ENCODE measurements around the gene TTN.

TTN gene

GRCh38 chr2:178811901-178812300, 4.7 kb upstream of the TTN start:
- no peak for DNase-seq (ENCODE audit: extremely low spot score)
- POLR2A ChIA-PET: no interaction called here

GRCh38 chr2:178811045-178811444, 3.8 kb upstream of the TTN start:
- ChIA-PET POLR2A (no interaction called here), CTCF (no interaction called here)
- no peak for DNase-seq (ENCODE audit: extremely low spot score)
- no peak for TF ChIP-seq CTBP1 (IDR thresholded peaks at IDR 0.05; ENCODE audit: borderline replicate concordance)
- TF ChIP-seq ZNF384 (IDR thresholded peaks at IDR 0.05): no peak
- TF ChIP-seq ELF4 (IDR thresholded peaks at IDR 0.05): no peak
- no peak for TF ChIP-seq FOXM1 (IDR thresholded peaks at IDR 0.05; ENCODE audit: borderline replicate concordance)
- TF ChIP-seq LEF1 (IDR thresholded peaks at IDR 0.05; ENCODE audit: borderline replicate concordance): no peak
- TF ChIP-seq ARNT (IDR thresholded peaks at IDR 0.05): no peak
- no peak for TF ChIP-seq SUZ12 (IDR thresholded peaks at IDR 0.05)
- no peak for TF ChIP-seq TARDBP (IDR thresholded peaks at IDR 0.05)
- no peak for TF ChIP-seq HDGF (IDR thresholded peaks at IDR 0.05; ENCODE audit: borderline replicate concordance)
- TF ChIP-seq L3MBTL2 (conservative IDR thresholded peaks at IDR 0.05): no peak
- TF ChIP-seq NFRKB (IDR thresholded peaks at IDR 0.05): no peak
- TF ChIP-seq FOXK2 (IDR thresholded peaks at IDR 0.05): no peak
- TF ChIP-seq FOXA1 (IDR thresholded peaks at IDR 0.05): no peak
- TF ChIP-seq BHLHE40 (IDR thresholded peaks at IDR 0.05; ENCODE audit: borderline replicate concordance): no peak
- TF ChIP-seq SP1 (IDR thresholded peaks at IDR 0.05): no peak

More at GRCh38 chr2:178811901-178812300, 4.7 kb upstream of the TTN start:
- CTCF ChIA-PET: no interaction called here
- no peak for TF ChIP-seq NFRKB (IDR thresholded peaks at IDR 0.05)
- TF ChIP-seq FOXA1 (IDR thresholded peaks at IDR 0.05): no peak

DNA sequence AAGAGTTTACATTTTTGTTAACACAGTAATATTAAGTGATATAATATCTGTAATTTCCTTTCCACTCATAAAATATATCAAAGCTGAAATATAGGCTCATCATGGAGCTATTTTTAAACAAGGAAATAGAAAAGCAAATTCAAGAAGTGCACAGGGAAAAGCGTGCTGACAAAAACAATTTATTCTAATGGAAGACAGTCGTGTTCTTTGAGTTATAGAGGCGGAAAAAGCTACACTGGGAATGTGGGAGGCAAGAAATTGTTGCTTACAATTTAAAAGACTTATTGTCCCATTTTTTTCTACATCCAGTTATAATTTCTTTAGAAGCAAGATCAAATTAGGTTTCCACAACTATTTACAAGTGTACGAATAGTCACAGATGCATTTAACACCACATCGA, 3.2 kb upstream of the TTN start:
- TF ChIP-seq FOXM1 (IDR thresholded peaks at IDR 0.05; ENCODE audit: borderline replicate concordance) (no peak), NFRKB (IDR thresholded peaks at IDR 0.05) (no peak), ZNF384 (IDR thresholded peaks at IDR 0.05) (no peak)
- POLR2A ChIA-PET: no interaction called here
- DNase-seq (ENCODE audit: extremely low spot score): no peak
- CTCF ChIA-PET: no interaction called here

- CTCF ChIA-PET: no interaction called here
These were observed 680 bp downstream of the TTN start for GRCh38 chr2:178806543-178806942.

GRCh38 chr2:178805457-178805856, 1.8 kb downstream of the TTN start:
- no peak for DNase-seq (ENCODE audit: extremely low spot score)
- POLR2A ChIA-PET: no interaction called here
- CTCF ChIA-PET: interaction anchor here (1.2 kb wide), 1 partner anchor 9 kb away, joined by 3 read pairs; no protein-coding TSS in a partner anchor
- TF ChIP-seq SP1 (IDR thresholded peaks at IDR 0.05) (no peak), LEF1 (IDR thresholded peaks at IDR 0.05; ENCODE audit: borderline replicate concordance) (no peak), BHLHE40 (IDR thresholded peaks at IDR 0.05; ENCODE audit: borderline replicate concordance) (no peak), SUZ12 (IDR thresholded peaks at IDR 0.05) (no peak), FOXK2 (IDR thresholded peaks at IDR 0.05) (no peak), FOXM1 (IDR thresholded peaks at IDR 0.05; ENCODE audit: borderline replicate concordance) (no peak), TARDBP (IDR thresholded peaks at IDR 0.05) (no peak), PKNOX1 (IDR thresholded peaks at IDR 0.05) (no peak), ZNF384 (IDR thresholded peaks at IDR 0.05) (no peak), ELF4 (IDR thresholded peaks at IDR 0.05) (no peak), HDGF (IDR thresholded peaks at IDR 0.05; ENCODE audit: borderline replicate concordance) (no peak), FOXA1 (IDR thresholded peaks at IDR 0.05) (no peak), NFRKB (IDR thresholded peaks at IDR 0.05) (no peak), L3MBTL2 (conservative IDR thresholded peaks at IDR 0.05) (no peak), ARNT (IDR thresholded peaks at IDR 0.05) (no peak), CTBP1 (IDR thresholded peaks at IDR 0.05; ENCODE audit: borderline replicate concordance) (no peak)

More at GRCh38 chr2:178806543-178806942, 680 bp downstream of the TTN start:
- TF ChIP-seq SP1 (IDR thresholded peaks at IDR 0.05) (no peak), PKNOX1 (IDR thresholded peaks at IDR 0.05) (peak; percentile 33; the same call in 1 of the 2 replicates)
- POLR2A ChIA-PET: no interaction called here
- DNase-seq (ENCODE audit: extremely low spot score): no peak

GRCh38 chr2:178804791-178805190, 2.4 kb downstream of the TTN start:
- ChIA-PET POLR2A (no interaction called here), CTCF (interaction anchor here (0.6 to 1.2 kb wide), 4 partner anchors 10 to 543 kb away, joined by 3 to 5 read pairs (median 4); no protein-coding TSS in a partner anchor)
- peak; percentile 47 for DNase-seq (ENCODE audit: extremely low spot score)
- TF ChIP-seq ARNT (IDR thresholded peaks at IDR 0.05) (no peak), BHLHE40 (IDR thresholded peaks at IDR 0.05; ENCODE audit: borderline replicate concordance) (no peak), TARDBP (IDR thresholded peaks at IDR 0.05) (no peak), NFRKB (IDR thresholded peaks at IDR 0.05) (no peak), HDGF (IDR thresholded peaks at IDR 0.05; ENCODE audit: borderline replicate concordance) (no peak), ELF4 (IDR thresholded peaks at IDR 0.05) (no peak), ZNF384 (IDR thresholded peaks at IDR 0.05) (no peak), FOXK2 (IDR thresholded peaks at IDR 0.05) (no peak), SUZ12 (IDR thresholded peaks at IDR 0.05) (no peak), FOXM1 (IDR thresholded peaks at IDR 0.05; ENCODE audit: borderline replicate concordance) (no peak), SP1 (IDR thresholded peaks at IDR 0.05) (no peak), LEF1 (IDR thresholded peaks at IDR 0.05; ENCODE audit: borderline replicate concordance) (no peak), L3MBTL2 (conservative IDR thresholded peaks at IDR 0.05) (no peak)

DNA sequence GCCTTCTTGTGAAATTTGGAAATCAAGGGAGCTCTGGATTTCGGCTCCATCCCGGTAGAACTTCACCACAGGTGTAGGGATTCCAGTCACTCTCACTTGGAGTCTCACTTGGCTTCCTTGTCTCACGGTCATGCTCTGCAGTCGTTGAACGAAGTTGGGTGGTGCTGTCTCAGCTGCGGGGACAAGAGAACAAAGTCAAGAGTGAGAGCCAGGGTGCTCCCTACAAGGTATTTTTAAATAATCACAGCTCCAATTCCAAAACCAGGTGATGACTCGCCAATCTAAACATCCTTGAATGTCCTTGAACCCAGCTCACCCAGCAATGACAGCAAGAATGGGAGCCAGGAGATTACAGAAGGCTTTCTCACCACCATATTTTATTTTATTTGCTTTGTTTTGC, 6.7 kb downstream of the TTN start:
- no peak for TF ChIP-seq NFRKB (IDR thresholded peaks at IDR 0.05)
- no peak for TF ChIP-seq ZNF384 (IDR thresholded peaks at IDR 0.05)
- no peak for TF ChIP-seq LEF1 (IDR thresholded peaks at IDR 0.05; ENCODE audit: borderline replicate concordance)
- ChIA-PET POLR2A (no interaction called here), CTCF (no interaction called here)
- no peak for DNase-seq (ENCODE audit: extremely low spot score)

GRCh38 chr2:178799305-178799704, 7.9 kb downstream of the TTN start:
- no peak for TF ChIP-seq TARDBP (IDR thresholded peaks at IDR 0.05)
- TF ChIP-seq ARNT (IDR thresholded peaks at IDR 0.05): no peak
- TF ChIP-seq L3MBTL2 (conservative IDR thresholded peaks at IDR 0.05): no peak
- CTCF ChIA-PET: no interaction called here
- POLR2A ChIA-PET: no interaction called here
- no peak for DNase-seq (ENCODE audit: extremely low spot score)
